Liver (tissue), 9 donors: Measurements from ENCODE around the gene FRK. TPM values are rescaled to one million over a fixed set of nuclear protein-coding genes. Genes with fewer than 3 reads are reported as not detected.

Source experiments
- DNase-seq: peaks from one replicate; pipeline ENCODE4 v3.0.0-alpha.2; 2017; ENCODE audit warnings: low spot score
- H3K27ac ChIP-seq, 2 donors: one replicate each; pipeline ENCODE4 v1.7.0; 2013; ENCODE audit warnings: inconsistent platforms in 2 of 2, low read length in 2 of 2, control low read depth in 1 of 2, low read depth in 1 of 2, mild to moderate bottlenecking in 1 of 2
- H3K27me3 ChIP-seq, 4 donors: one replicate each; pipeline versions ENCODE4 v1.6.1 to v1.7.0; 2013; ENCODE audit warnings: low read length in 3 of 4, inconsistent platforms in 1 of 4, mild to moderate bottlenecking in 1 of 4, moderate library complexity in 1 of 4; ENCODE audit not compliant: control insufficient read depth in 4 of 4, insufficient read depth in 4 of 4
- H3K36me3 ChIP-seq, 4 donors: one replicate each; pipeline versions ENCODE4 v1.6.1 to v1.7.0; 2013; ENCODE audit warnings: low read length in 3 of 4, mild to moderate bottlenecking in 3 of 4, low read depth in 1 of 4, moderate library complexity in 1 of 4; ENCODE audit not compliant: control insufficient read depth in 4 of 4, insufficient read depth in 3 of 4
- H3K4me1 ChIP-seq, 4 donors: one replicate each; pipeline versions ENCODE4 v1.6.1 to v1.7.0; 2013; ENCODE audit warnings: low read length in 3 of 4, mild to moderate bottlenecking in 3 of 4, moderate library complexity in 1 of 4; ENCODE audit not compliant: control insufficient read depth in 4 of 4, insufficient read depth in 4 of 4
- H3K4me3 ChIP-seq, 3 donors: one replicate each; pipeline versions ENCODE4 v1.6.1 to v1.7.0; 2013; ENCODE audit warnings: low read length in 3 of 3, control low read depth in 1 of 3, low read depth in 1 of 3, mild to moderate bottlenecking in 1 of 3
- H3K9ac ChIP-seq, 2 donors: one replicate each; pipeline ENCODE4 v1.7.0; 2013; ENCODE audit warnings: low read length in 2 of 2, mild to moderate bottlenecking in 2 of 2, moderate library complexity in 2 of 2, control low read depth in 1 of 2, low read depth in 1 of 2
- H3K9me3 ChIP-seq, 4 donors: one replicate each; pipeline versions ENCODE4 v1.6.1 to v1.7.0; 2013; ENCODE audit warnings: low read length in 3 of 4; ENCODE audit not compliant: control insufficient read depth in 4 of 4
- ATF3 ChIP-seq: IDR thresholded peaks from 2 replicates; pipeline ENCODE4 v1.6.1; 2016; ENCODE audit warnings: antibody characterized with exemption
- CTCF ChIP-seq: fragments of 150-350 bp; IDR thresholded peaks from 2 replicates; pipeline ENCODE4 v1.5.1; 2017; ENCODE audit warnings: improper control_type of control experiment, low read depth, low read length; ENCODE audit not compliant: missing input control
- EGR1 ChIP-seq, 2 donors: IDR thresholded peaks; 2 replicates each; pipeline ENCODE4 v1.6.1; 2016 to 2018; ENCODE audit warnings: antibody characterized with exemption in 2 of 2, low read depth in 2 of 2
- FOXA1 ChIP-seq: IDR thresholded peaks from 2 replicates; pipeline ENCODE4 v1.6.1; 2016; ENCODE audit warnings: antibody characterized with exemption
- FOXA2 ChIP-seq: IDR thresholded peaks from 2 replicates; pipeline ENCODE4 v1.6.1; 2016; ENCODE audit warnings: antibody characterized with exemption
- GABPA ChIP-seq, 2 donors: IDR thresholded peaks in 1 of 2; conservative IDR thresholded peaks in 1 of 2; 2 replicates each; pipeline ENCODE4 v1.6.1; 2016; ENCODE audit warnings: antibody characterized with exemption in 2 of 2, mild to moderate bottlenecking in 1 of 2, moderate library complexity in 1 of 2
- HNF4A ChIP-seq, 2 donors: conservative IDR thresholded peaks; 2 replicates each; pipeline ENCODE4 v1.6.1; 2016; ENCODE audit warnings: antibody characterized with exemption in 2 of 2, mild to moderate bottlenecking in 2 of 2
- HNF4G ChIP-seq: IDR thresholded peaks from 2 replicates; pipeline ENCODE4 v1.6.1; 2016; ENCODE audit warnings: antibody characterized with exemption
- JUND ChIP-seq, 2 donors: IDR thresholded peaks; 2 replicates each; pipeline ENCODE4 v1.6.1; 2016; ENCODE audit warnings: antibody characterized with exemption in 2 of 2
- NR2F2 ChIP-seq: IDR thresholded peaks from 2 replicates; pipeline ENCODE4 v1.6.1; 2016; ENCODE audit warnings: antibody characterized with exemption
- RAD21 ChIP-seq, 2 donors: IDR thresholded peaks; 2 replicates each; pipeline ENCODE4 v1.6.1; 2016; ENCODE audit warnings: antibody characterized with exemption in 2 of 2, mild to moderate bottlenecking in 2 of 2
- REST ChIP-seq: IDR thresholded peaks from 2 replicates; pipeline ENCODE4 v1.6.1; 2016; ENCODE audit warnings: antibody characterized with exemption, mild to moderate bottlenecking
- RXRA ChIP-seq, 2 donors: IDR thresholded peaks; 2 replicates each; pipeline ENCODE4 v1.6.1; 2017 to 2018; ENCODE audit warnings: antibody characterized with exemption in 2 of 2, mild to moderate bottlenecking in 1 of 2
- SP1 ChIP-seq: IDR thresholded peaks from 2 replicates; pipeline ENCODE4 v1.6.1; 2018; ENCODE audit warnings: antibody characterized with exemption, mild to moderate bottlenecking
- TAF1 ChIP-seq: conservative IDR thresholded peaks from 2 replicates; pipeline ENCODE4 v1.6.1; 2016; ENCODE audit warnings: antibody characterized with exemption, mild to moderate bottlenecking
- YY1 ChIP-seq: IDR thresholded peaks from 2 replicates; pipeline ENCODE4 v1.6.1; 2016; ENCODE audit warnings: antibody characterized with exemption, mild to moderate bottlenecking
- ZBTB33 ChIP-seq: IDR thresholded peaks from 2 replicates; pipeline ENCODE4 v1.6.1; 2016; ENCODE audit warnings: antibody characterized with exemption
- WGBS: extraction: QIAGEN DNeasy Blood & Tissue Kit; methylation state at CpG from one replicate; pipeline ENCODE4 v1.1.7; 2013; 5-methylcytosine and 5-hydroxymethylcytosine counted together
- polyA plus RNA-seq, 2 donors: library from polyadenylated mRNA; stranded (reverse) in 1 of 2; unstranded in 1 of 2; fragments of 200-250 nt in 1 of 2; fragments of >200 nt in 1 of 2; fragmentation: Nextera tagmentation in 1 of 2; extraction: Ambion mirVana in 1 of 2; gene quantifications; one replicate each; pipeline versions ENCODE4 v1.2.1 to v1.2.3, GENCODE V29; 2013 to 2015
- total RNA-seq, 2 donors: library from RNA; depleted of rRNA; stranded (reverse); fragments of >200 nt; gene quantifications; one replicate each; pipeline ENCODE4 v1.2.3, GENCODE V29; 2014
- TF ChIP-seq, protein P1 (sequence below): IDR thresholded peaks from 2 replicates; pipeline ENCODE4 v1.6.1; 2016; ENCODE audit warnings: antibody characterized with exemption
- donor health status: healthy.
- donor health status: healthy.
- donor health status: healthy.
- donor health status: healthy.
- donor health status: healthy.

Gene FRK
- total and polyA plus RNA-seq, 4 donors = 3.6 to 26.8 (median 5.3) TPM

GRCh38 chr6:115908906-115909559 lies 151.7 kb downstream of the FRK start (continued):
- no peak for TF ChIP-seq REST
- TF ChIP-seq ATF3 = no peak
- TF ChIP-seq CTCF = no peak

DNA sequence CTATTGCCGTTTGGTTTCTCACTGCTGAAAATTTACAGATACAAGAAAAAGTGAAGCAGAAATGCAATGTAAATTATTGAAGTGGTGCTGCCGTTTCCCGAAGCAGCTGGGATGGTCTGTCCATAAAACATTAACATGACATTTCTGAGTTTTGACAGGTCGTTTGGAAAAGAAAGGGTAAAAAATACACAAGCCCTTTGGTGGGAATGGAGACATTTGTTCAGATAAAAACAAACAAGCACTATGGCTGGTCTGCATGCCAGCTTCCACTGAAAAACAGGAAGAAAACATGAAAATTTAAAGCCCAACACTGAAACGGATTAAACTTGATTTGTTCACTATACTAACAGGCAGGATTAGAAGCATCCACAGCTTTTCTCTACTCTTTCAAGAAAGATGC lies 155.2 kb downstream of the FRK start:
- H3K27ac ChIP-seq = no peak overlapping the region
- DNase-seq = no peak
- H3K4me3 ChIP-seq = no peak overlapping the region
- H3K27me3 ChIP-seq = no peaks in the 10 kb centered on the region
- no peaks in the 10 kb centered on the region for H3K4me1 ChIP-seq
- no peaks in the 10 kb centered on the region for H3K36me3 ChIP-seq
- H3K9ac ChIP-seq = no peak overlapping the region
- no peaks in the 10 kb centered on the region for H3K9me3 ChIP-seq
- no peak for TF ChIP-seq HNF4G
- TF ChIP-seq SP1 = no peak
- TF ChIP-seq CTCF = no peak
- 70% methylated on average over 5 of the region's 5 CpGs for WGBS

DNA sequence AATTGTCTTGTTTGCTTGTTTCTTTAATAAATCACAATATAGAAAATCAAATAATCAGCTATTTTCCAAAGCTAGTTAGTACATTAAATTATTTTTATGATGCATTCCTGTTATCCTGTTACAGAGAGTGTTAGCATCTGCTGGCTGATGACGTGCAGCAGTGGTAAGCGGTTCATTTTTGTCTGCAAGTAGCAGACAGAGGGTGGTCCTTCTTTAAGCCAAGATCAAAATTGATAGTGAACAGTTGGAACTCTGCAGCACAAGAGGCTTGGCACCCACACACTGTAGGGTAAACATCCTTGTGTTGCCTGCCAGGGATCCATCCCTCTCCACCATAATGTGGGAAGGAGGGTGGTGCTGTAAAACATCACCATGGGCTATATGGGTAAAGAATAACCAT lies 158.3 kb downstream of the FRK start:
- WGBS = 93% methylated on average over 2 of the region's 2 CpGs
- TF ChIP-seq ATF3 = no peak
- no peak for TF ChIP-seq JUND (IDR thresholded peaks at IDR 0.05)
- no peak for TF ChIP-seq SP1
- no peak for TF ChIP-seq ZBTB33
- no peak for TF ChIP-seq FOXA1
- no peak for TF ChIP-seq RXRA (IDR thresholded peaks at IDR 0.05)
- no peak for TF ChIP-seq CTCF
- no peak for TF ChIP-seq RAD21 (IDR thresholded peaks at IDR 0.05)
- TF ChIP-seq, protein P1, sequence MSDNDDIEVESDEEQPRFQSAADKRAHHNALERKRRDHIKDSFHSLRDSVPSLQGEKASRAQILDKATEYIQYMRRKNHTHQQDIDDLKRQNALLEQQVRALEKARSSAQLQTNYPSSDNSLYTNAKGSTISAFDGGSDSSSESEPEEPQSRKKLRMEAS = no peak
- no peak for TF ChIP-seq NR2F2
- no peak for TF ChIP-seq FOXA2
- TF ChIP-seq GABPA (IDR thresholded peaks at IDR 0.05 in 1 of 2, conservative IDR thresholded peaks at IDR 0.05 in 1 of 2) = no peak
- no peak for TF ChIP-seq YY1
- no peak for TF ChIP-seq HNF4G
- TF ChIP-seq EGR1 (IDR thresholded peaks at IDR 0.05; ENCODE audit: low read depth in 2 of 2) = no peak
- TF ChIP-seq TAF1 = no peak
- TF ChIP-seq HNF4A (conservative IDR thresholded peaks at IDR 0.05) = no peak
- DNase-seq = no peak

More for the DNA sequence above, 158.3 kb downstream of the FRK start:
- Histone ChIP-seq H3K27ac (no peak overlapping the region), H3K9ac (no peak overlapping the region), H3K4me3 (no peak overlapping the region), H3K27me3 (no peaks in the 10 kb centered on the region), H3K9me3 (no peaks in the 10 kb centered on the region), H3K36me3 (no peaks in the 10 kb centered on the region), H3K4me1 (no peaks in the 10 kb centered on the region)
